Measurements from ENCODE around the gene AARS1.

GRCh38 chr16:70258065-70258464, 31.2 kb downstream of the AARS1 start:
- TF ChIP-seq CTCF (IDR thresholded peaks at IDR 0.05; ENCODE audit: control extremely low read depth in 1 of 3, insufficient read depth in 1 of 3, low read depth in 1 of 3, low read length in 3 of 3) (no peak), EP300 (IDR thresholded peaks at IDR 0.05; ENCODE audit: borderline replicate concordance in 1 of 2, low read depth in 2 of 2, low read length in 2 of 2) (no peak), EZH2 (IDR thresholded peaks at IDR 0.05; ENCODE audit: low read depth, low read length, severe bottlenecking) (no peak), KDM4A (IDR thresholded peaks at IDR 0.05; ENCODE audit: low read depth, low read length, severe bottlenecking) (no peak), NRF1 (IDR thresholded peaks at IDR 0.05; ENCODE audit: low read depth, low read length) (no peak), TAF1 (IDR thresholded peaks at IDR 0.05; ENCODE audit: low read depth, low read length) (no peak), FOSL1 (IDR thresholded peaks at IDR 0.05; ENCODE audit: insufficient read depth, low read depth, low read length) (no peak), POLR2A (IDR thresholded peaks at IDR 0.05; ENCODE audit: control extremely low read depth in 1 of 2, low read depth in 2 of 2, low read length in 2 of 2) (no peak; a peak in 1 of 3 replicates)

Measured in H1 (cell line).